T-cell (primary cell): ENCODE results near the gene TRIM47. TPM values are rescaled to one million over a fixed set of nuclear protein-coding genes. Genes with fewer than 3 reads are reported as not detected.
"Not testable (repeated sequence)": the region's sequence is repeated elsewhere in the genome, so short reads cannot be mapped to it uniquely, and the experiment has no call there.

Experiments
- ATAC-seq, 4 experiments: fragments of 200-7000 bp in 3 of 4; fragments of 150-1000 bp in 1 of 4; cut with Tn5 transposase; replicated peaks in 1 of 4; 1 replicate in 3 of 4; 2 replicates in 1 of 4; pipeline ENCODE4 v1.10.0; 2021; ENCODE audit warnings: moderate library complexity in 3 of 4, mild to moderate bottlenecking in 2 of 4, moderate number of reproducible peaks in 1 of 4
- CTCF ChIA-PET, 2 donors: fragments of 300-600 bp; sonication (Branson Sonifier 250); formaldehyde crosslinking; loops; one replicate each; lab custom pipeline; 2022; ENCODE audit warnings: antibody characterized with exemption in 2 of 2; lab: Charles Lee
- POLR2A ChIA-PET, 2 donors: fragments of 300-600 bp; sonication (Branson Sonifier 250); formaldehyde crosslinking; loops; one replicate each; lab custom pipeline; 2022; ENCODE audit warnings: antibody characterized with exemption in 2 of 2; lab: Charles Lee
- DNase-seq, 35 experiments: peaks; one replicate each; pipeline versions ENCODE4 v3.0.0 to v3.0.0-alpha.2; 2013 to 2023
- H3K27ac ChIP-seq: one replicate; pipeline ENCODE4 v1.5.1; 2013; ENCODE audit warnings: low read length
- H3K27me3 ChIP-seq, 2 experiments: replicated peaks in 1 of 2; 1 replicate in 1 of 2; 2 replicates in 1 of 2; pipeline versions ENCODE4 v1.6.1 to v1.7.0; 2013; ENCODE audit warnings: low read length in 1 of 2, mixed read lengths in 1 of 2; ENCODE audit not compliant: control insufficient read depth in 2 of 2, insufficient read depth in 2 of 2; ENCODE audit errors: extremely low read depth in 1 of 2
- H3K36me3 ChIP-seq, 2 donors: 1 replicate in 1 of 2; 2 replicates in 1 of 2; pipeline versions ENCODE4 v1.6.1 to v1.7.0; 2013; ENCODE audit warnings: low read length in 1 of 2; ENCODE audit not compliant: control insufficient read depth in 2 of 2, insufficient read depth in 1 of 2; ENCODE audit errors: extremely low read depth in 1 of 2
- H3K4me1 ChIP-seq, 2 experiments: 1 replicate in 1 of 2; 2 replicates in 1 of 2; pipeline versions ENCODE4 v1.6.1 to v1.7.0; 2013; ENCODE audit warnings: low read length in 2 of 2, mixed read lengths in 1 of 2; ENCODE audit not compliant: insufficient read depth in 2 of 2, control insufficient read depth in 1 of 2; ENCODE audit errors: extremely low read depth in 1 of 2
- H3K4me3 ChIP-seq, 2 donors: 1 replicate in 1 of 2; 2 replicates in 1 of 2; pipeline versions ENCODE4 v1.5.1 to v1.7.0; 2013; ENCODE audit warnings: mild to moderate bottlenecking in 2 of 2, low read length in 1 of 2, moderate library complexity in 1 of 2; ENCODE audit not compliant: control insufficient read depth in 1 of 2; ENCODE audit errors: extremely low read depth in 1 of 2
- H3K9me3 ChIP-seq: 2 replicates; pipeline ENCODE4 v1.7.0; 2013
- H3K27ac Mint-ChIP-seq, 2 donors: one replicate each; pipeline ENCODE4 v1.8.0; 2020 to 2021; ENCODE audit warnings: mild to moderate bottlenecking in 2 of 2, mixed read lengths in 2 of 2
- H3K27me3 Mint-ChIP-seq, 2 donors: one replicate each; pipeline ENCODE4 v1.8.0; 2021 to 2022; ENCODE audit warnings: mixed read lengths in 2 of 2
- H3K36me3 Mint-ChIP-seq: one replicate; pipeline ENCODE4 v1.8.0; 2021; ENCODE audit warnings: mixed read lengths
- H3K4me1 Mint-ChIP-seq, 3 donors: one replicate each; pipeline ENCODE4 v1.8.0; 2020 to 2022; ENCODE audit warnings: mixed read lengths in 3 of 3, mild to moderate bottlenecking in 1 of 3
- H3K4me3 Mint-ChIP-seq, 3 donors: one replicate each; pipeline ENCODE4 v1.8.0; 2020 to 2022; ENCODE audit warnings: mild to moderate bottlenecking in 3 of 3, mixed read lengths in 3 of 3, moderate library complexity in 3 of 3
- H3K9me3 Mint-ChIP-seq, 3 donors: one replicate each; pipeline ENCODE4 v1.8.0; 2020 to 2022; ENCODE audit warnings: mixed read lengths in 3 of 3
- WGBS: methylation state at CpG from one replicate; pipeline ENCODE4 v1.1.5; 2013; ENCODE audit warnings: missing lambda C conversion rate; ENCODE audit not compliant: insufficient coverage; 5-methylcytosine and 5-hydroxymethylcytosine counted together
- total RNA-seq, 35 experiments: library from RNA in 6 of 35; stranded (reverse) in 6 of 35; fragments of 120-200 nt in 1 of 35; gene quantifications; one replicate each; pipeline versions ENCODE4 v1.2.1 to v1.2.4 and lab custom pipeline; 2013 to 2026

Gene TRIM47
- total RNA-seq, 5 donors from 2014 or later (not counting 1 experiment from before 2014, with no cell fraction given), result 2.6 to 24.6 (median 18.3) TPM

DNA sequence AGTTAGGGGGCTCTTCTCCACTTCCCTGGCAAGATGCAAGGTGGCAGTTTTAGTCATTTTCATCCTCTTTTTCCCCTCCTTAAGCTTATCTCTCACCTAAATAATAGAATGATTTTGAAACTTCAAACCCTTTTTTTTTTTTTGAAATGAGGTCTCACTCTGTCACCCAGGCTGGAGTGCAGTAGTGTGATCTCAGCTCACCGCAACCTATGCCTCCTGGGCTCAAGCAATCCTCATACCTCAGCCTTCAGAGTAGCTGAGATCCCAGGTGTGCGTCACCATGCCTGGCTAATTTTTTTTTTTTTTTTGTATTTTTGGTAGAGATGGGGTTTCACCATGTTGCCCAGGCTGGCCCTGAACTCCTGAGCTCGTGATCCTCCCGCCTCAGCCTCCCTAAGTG lies 13.5 kb downstream of the TRIM47 start:
- H3K9me3 ChIP-seq, H3K27me3 Mint-ChIP-seq, H3K27me3 ChIP-seq, H3K4me3 ChIP-seq, H3K36me3 ChIP-seq, H3K36me3 Mint-ChIP-seq, H3K9me3 Mint-ChIP-seq: not testable (repeated sequence)
- Mint-ChIP-seq H3K4me3 (peak overlapping the region in 1 of 3 donors; percentile 27), H3K4me1 (peaks cover 16 to 28% (median 19%) of the 10 kb centered on the region in 3 donors), H3K27ac (peak overlapping the region; percentile 89)
- peak in 2 of 4 experiments; percentile 39 to 71 for ATAC-seq
- POLR2A ChIA-PET, result interaction anchor here (0.6 to 0.9 kb wide), 12 partner anchors 9 to 720 kb away, joined by 3 to 8 read pairs (median 4); partner anchors contain the start of genes UNK (in 1 of the 2) and WBP2 (in 1 of the 2)
- WGBS, result 81% methylated on average over 2 of the region's 4 CpGs
- DNase-seq, result peak in 1 of 35 experiments; percentile 60
- CTCF ChIA-PET, result interaction anchor here in 1 of 2 donors (0.6 to 1.4 kb wide), 7 partner anchors 9 to 618 kb away, joined by 3 to 10 read pairs (median 4); partner anchors contain the start of genes TRIM65 and WBP2
- Histone ChIP-seq H3K27ac (peak overlapping the region; percentile 72), H3K4me1 (peaks cover 6 to 27% of the 10 kb centered on the region in 2 experiments)

GRCh38 chr17:75864448-75864871 lies 13.9 kb downstream of the TRIM47 start:
- ATAC-seq, result peak; percentile 54 to 75 (median 73)
- 26% methylated on average over 4 of the region's 8 CpGs for WGBS

DNA sequence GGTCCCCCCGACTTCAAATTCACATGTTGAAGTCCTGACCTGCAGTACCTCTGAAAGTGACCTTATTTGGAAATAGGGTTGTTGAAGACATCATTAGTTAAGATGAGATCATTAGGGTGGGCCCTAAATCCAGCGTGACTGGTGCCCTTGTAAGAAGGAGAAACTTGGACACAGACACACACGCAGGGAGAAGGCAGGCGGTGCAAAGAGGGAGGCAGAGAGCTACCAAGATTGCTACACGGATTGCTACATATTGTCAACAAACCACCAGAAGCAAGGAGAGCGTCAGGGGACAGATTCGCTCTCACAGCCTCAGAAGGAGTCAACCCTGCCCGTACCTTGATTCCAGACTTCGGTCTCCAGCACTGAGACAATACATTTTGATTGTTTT lies 16.5 kb downstream of the TRIM47 start:
- Histone ChIP-seq H3K36me3 (no peaks in the 10 kb centered on the region), H3K9me3 (no peaks in the 10 kb centered on the region), H3K4me3 (no peak overlapping the region), H3K4me1 (peaks cover 10 to 40% of the 10 kb centered on the region in 2 experiments), H3K27ac (no peak overlapping the region), H3K27me3 (no peaks in the 10 kb centered on the region)
- ChIA-PET POLR2A (interaction anchor here in 1 of 2 donors (0.6 kb wide), 1 partner anchor 411 kb away, joined by 7 read pairs; no protein-coding TSS in a partner anchor), CTCF (interaction anchor here (0.9 to 2.1 kb wide), 4 partner anchors 18 to 109 kb away, joined by 3 to 6 read pairs (median 4); partner anchors contain the start of genes TRIM65 (in 1 of the 2) and UNC13D (in 1 of the 2))
- no peaks in the 10 kb centered on the region for H3K9me3 Mint-ChIP-seq
- no peak for ATAC-seq
- peak overlapping the region in 1 of 2 donors; percentile 28 for H3K27ac Mint-ChIP-seq
- DNase-seq, result no peak
- H3K27me3 Mint-ChIP-seq, result no peaks in the 10 kb centered on the region
- peaks cover 25 to 43% (median 27%) of the 10 kb centered on the region in 3 donors for H3K4me1 Mint-ChIP-seq
- no peak overlapping the region for H3K4me3 Mint-ChIP-seq
- WGBS, result 94% methylated on average over 6 of the region's 9 CpGs
- H3K36me3 Mint-ChIP-seq, result no peaks in the 10 kb centered on the region

More at GRCh38 chr17:75864448-75864871, 13.9 kb downstream of the TRIM47 start:
- Mint-ChIP-seq H3K4me1 (peaks cover 16 to 28% (median 19%) of the 10 kb centered on the region in 3 donors), H3K4me3 (peak overlapping the region in 2 of 3 donors; percentile 27 to 31), H3K27ac (peak overlapping the region; percentile 89), H3K9me3 (no peaks in the 10 kb centered on the region), H3K27me3 (no peaks in the 10 kb centered on the region), H3K36me3 (no peaks in the 10 kb centered on the region)
- Histone ChIP-seq H3K27me3 (no peaks in the 10 kb centered on the region), H3K9me3 (no peaks in the 10 kb centered on the region), H3K27ac (peak overlapping the region; percentile 72), H3K4me3 (no peak overlapping the region), H3K4me1 (peaks cover 6 to 27% of the 10 kb centered on the region in 2 experiments), H3K36me3 (no peaks in the 10 kb centered on the region)
- DNase-seq, result peak in 14 of 35 experiments; percentile 15 to 68 (median 34)
- POLR2A ChIA-PET, result interaction anchor here (0.6 to 0.9 kb wide), 7 partner anchors 9 to 230 kb away, joined by 3 to 7 read pairs (median 4); partner anchors contain the start of genes UNK (in 1 of the 2) and WBP2 (in 1 of the 2)
- CTCF ChIA-PET, result interaction anchor here in 1 of 2 donors (0.6 to 1.4 kb wide), 6 partner anchors 9 to 618 kb away, joined by 3 to 10 read pairs (median 4); partner anchors contain the start of genes TRIM65 and WBP2

- H3K27ac ChIP-seq, H3K9me3 Mint-ChIP-seq, DNase-seq, H3K27me3 ChIP-seq, H3K36me3 Mint-ChIP-seq, ATAC-seq, H3K27me3 Mint-ChIP-seq, CTCF ChIA-PET, H3K4me3 ChIP-seq, H3K36me3 ChIP-seq, H3K9me3 ChIP-seq, H3K4me3 Mint-ChIP-seq: not testable (repeated sequence)
- Mint-ChIP-seq H3K27ac (peak overlapping the region in 1 of 2 donors; percentile 34), H3K4me1 (peaks cover 21 to 40% (median 27%) of the 10 kb centered on the region in 3 donors)
- peaks cover 12 to 37% of the 10 kb centered on the region in 2 experiments for H3K4me1 ChIP-seq
- 100% methylated on average over 3 of the region's 10 CpGs for WGBS
- POLR2A ChIA-PET, result interaction anchor here in 1 of 2 donors (0.6 kb wide), 1 partner anchor 9 kb away, joined by 3 read pairs; no protein-coding TSS in a partner anchor
These were observed 19.0 kb downstream of the TRIM47 start for GRCh38 chr17:75859358-75859757.

- peak overlapping the region; percentile 77 for H3K27ac ChIP-seq
- peak overlapping the region; percentile 88 to 90 for H3K4me3 ChIP-seq
- no peaks in the 10 kb centered on the region for H3K27me3 ChIP-seq
- Mint-ChIP-seq H3K27ac (peak overlapping the region; percentile 88 to 91), H3K4me3 (no peak overlapping the region), H3K4me1 (peaks cover 34 to 45% (median 35%) of the 10 kb centered on the region in 3 donors), H3K9me3 (no peaks in the 10 kb centered on the region), H3K27me3 (no peaks in the 10 kb centered on the region), H3K36me3 (peaks cover 3% of the 10 kb centered on the region)
- POLR2A ChIA-PET, result interaction anchor here (1.1 to 1.6 kb wide), 5 partner anchors 8 to 79 kb away, joined by 3 to 7 read pairs (median 6); no protein-coding TSS in a partner anchor
- H3K36me3 ChIP-seq, result peaks cover 0 to 8% of the 10 kb centered on the region in 2 donors
- CTCF ChIA-PET, result interaction anchor here in 1 of 2 donors (1.1 to 2.4 kb wide), 12 partner anchors 9 to 108 kb away, joined by 4 to 33 read pairs (median 9); partner anchors contain the start of genes GALK1 and TRIM65
- peaks cover 13 to 40% of the 10 kb centered on the region in 2 experiments for H3K4me1 ChIP-seq
- 2% methylated on average over 12 of the region's 24 CpGs for WGBS
- ATAC-seq, result peak in 3 of 4 experiments; percentile 22 to 39 (median 37)
- DNase-seq, result no peak
- no peaks in the 10 kb centered on the region for H3K9me3 ChIP-seq
These were observed 22.2 kb downstream of the TRIM47 start for GRCh38 chr17:75856062-75856756.
